Cortex of kidney (tissue), 1 donor: ENCODE results near the gene PLCL1.

ENCODE experiments used
- DNase-seq: peaks from one replicate; lab custom pipeline; 2025; lab: John Stamatoyannopoulos, UW

Gene PLCL1

GRCh38 chr2:198116756-198117155 lies 312.4 kb downstream of the PLCL1 start:
- no peak for DNase-seq

- DNase-seq, result no peak
Measured at GRCh38 chr2:198117406-198118041, 313.1 kb downstream of the PLCL1 start.

DNA sequence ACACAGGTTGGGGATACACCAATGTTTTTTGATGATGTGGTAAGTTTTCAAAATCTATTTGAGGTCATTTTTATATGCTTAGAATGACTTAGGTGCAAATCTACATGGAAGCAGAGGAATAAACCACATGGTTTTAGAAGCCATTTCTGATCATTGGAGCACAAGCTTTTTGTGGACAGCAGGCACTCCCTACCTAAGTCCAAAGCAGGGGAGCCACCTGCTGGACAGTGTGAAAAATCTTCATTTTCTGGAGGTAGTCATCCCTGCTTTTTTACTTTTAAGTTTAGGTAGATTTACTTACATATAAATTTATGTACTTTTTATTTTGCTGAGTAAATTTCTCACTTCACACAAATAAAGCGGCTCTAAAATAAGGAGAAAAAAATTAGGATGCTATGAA lies 323.2 kb downstream of the PLCL1 start:
- no peak for DNase-seq

DNA sequence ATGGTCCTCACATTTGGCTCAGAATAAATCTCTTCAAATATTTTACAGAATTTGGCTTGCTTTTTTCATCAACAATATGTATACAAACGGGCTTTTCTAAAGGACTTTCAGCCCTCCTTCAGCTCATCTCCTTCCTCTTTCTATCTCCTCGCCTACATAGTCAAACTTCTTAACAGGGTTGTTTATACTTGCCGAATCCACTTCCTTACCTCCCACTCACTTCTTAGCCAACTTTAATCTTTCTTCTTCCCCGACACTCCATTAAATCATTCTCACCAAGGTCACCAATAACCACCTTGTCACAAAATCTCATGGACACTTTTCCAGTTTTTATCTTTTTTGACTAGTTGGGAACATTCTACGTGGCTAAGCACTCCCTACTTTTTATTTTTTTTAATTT lies 325.2 kb downstream of the PLCL1 start:
- no peak for DNase-seq

DNA sequence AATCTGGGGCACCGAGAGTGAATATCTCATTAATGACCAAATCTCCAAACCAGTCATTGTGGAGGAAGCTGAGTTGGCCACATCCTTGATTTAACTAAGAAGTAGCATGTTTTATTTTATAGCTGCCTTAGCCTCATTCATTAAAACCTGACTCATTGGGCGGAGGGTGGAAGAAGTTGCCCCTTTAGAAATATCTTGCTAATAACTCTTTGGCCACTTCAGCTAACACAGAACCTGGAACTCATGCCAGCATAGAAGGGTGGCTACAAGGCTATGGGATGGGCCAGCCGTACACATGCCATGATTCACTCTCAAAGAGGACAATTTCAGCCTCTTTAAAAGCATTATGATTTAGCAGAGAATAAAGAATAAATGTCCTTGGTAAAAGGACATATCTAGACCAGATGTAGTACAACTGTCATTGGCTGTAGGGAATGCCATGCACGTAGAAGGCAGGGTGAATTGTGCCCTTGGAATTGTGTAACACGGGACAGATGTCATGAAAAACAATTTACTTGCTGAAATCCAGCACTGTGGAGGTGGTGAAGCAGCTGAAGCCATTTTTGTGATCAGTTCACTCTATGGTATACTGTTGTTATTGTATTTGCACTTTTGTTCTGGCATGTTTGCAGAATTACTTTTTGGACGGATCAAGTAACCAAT lies 330.0 kb downstream of the PLCL1 start:
- DNase-seq, result no peak

GRCh38 chr2:198135481-198135934 lies 331.1 kb downstream of the PLCL1 start:
- DNase-seq, result no peak

- no peak for DNase-seq
Measured at GRCh38 chr2:198136142-198136541, 331.7 kb downstream of the PLCL1 start.

DNA sequence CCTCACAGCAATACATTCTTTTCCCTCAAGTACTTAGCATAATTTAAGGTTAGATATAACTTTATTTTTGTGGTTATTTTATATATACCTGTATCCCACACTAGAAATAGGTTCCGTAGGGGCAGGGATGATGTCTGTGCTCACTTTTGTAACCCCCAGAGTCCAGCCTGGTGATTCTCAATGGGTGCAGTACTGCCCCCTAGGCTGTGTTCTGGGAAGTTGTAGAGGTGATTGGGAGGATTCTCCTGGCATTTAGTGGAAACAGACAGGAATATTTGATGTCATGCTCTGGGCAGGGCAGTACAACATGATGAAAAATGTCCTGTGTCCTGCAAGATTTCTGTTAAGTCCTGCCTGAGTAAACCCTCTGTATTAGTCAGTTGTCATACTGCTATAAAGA lies 333.3 kb downstream of the PLCL1 start:
- no peak for DNase-seq

DNA sequence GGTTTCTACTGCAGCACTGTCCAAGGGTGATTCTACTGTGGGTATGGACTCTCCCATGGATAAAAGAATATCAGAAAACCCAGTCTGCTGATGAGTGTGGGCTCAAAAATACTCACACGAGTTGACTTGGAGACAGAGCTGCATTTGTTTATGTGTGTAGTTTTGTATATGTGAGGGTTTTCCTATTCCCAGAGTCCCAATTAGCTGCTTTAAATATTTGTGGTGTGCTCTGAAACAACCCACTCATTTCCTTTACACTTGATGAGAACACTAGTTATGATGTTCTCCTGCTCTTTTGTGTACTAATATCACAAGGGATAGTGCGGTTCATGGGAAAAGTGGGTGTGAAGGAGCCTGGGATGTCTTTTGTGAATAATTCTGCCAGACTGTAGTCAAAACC lies 337.3 kb downstream of the PLCL1 start:
- DNase-seq, result no peak

GRCh38 chr2:198143156-198143555 lies 338.8 kb downstream of the PLCL1 start:
- no peak for DNase-seq

DNA sequence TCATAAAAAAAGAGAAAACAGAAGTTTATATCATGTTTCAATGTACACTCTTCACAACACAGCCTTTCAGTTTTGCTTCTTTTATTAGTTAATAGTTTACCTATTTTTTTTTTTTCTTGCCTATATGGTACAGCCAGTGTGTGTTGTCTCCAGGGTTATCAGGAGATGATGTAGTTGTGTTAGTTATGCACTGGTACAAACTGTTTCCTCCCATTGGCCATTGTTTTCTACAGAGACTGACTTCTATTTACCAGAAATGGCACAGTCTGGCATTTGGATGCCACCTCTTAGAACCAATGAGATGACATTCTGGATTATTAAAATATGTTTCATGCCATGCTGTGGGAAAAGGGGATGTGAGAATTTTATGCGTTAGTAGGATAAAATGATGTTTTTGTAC lies 339.4 kb downstream of the PLCL1 start:
- DNase-seq, result no peak

GRCh38 chr2:198144660-198145059 lies 340.3 kb downstream of the PLCL1 start:
- no peak for DNase-seq

DNA sequence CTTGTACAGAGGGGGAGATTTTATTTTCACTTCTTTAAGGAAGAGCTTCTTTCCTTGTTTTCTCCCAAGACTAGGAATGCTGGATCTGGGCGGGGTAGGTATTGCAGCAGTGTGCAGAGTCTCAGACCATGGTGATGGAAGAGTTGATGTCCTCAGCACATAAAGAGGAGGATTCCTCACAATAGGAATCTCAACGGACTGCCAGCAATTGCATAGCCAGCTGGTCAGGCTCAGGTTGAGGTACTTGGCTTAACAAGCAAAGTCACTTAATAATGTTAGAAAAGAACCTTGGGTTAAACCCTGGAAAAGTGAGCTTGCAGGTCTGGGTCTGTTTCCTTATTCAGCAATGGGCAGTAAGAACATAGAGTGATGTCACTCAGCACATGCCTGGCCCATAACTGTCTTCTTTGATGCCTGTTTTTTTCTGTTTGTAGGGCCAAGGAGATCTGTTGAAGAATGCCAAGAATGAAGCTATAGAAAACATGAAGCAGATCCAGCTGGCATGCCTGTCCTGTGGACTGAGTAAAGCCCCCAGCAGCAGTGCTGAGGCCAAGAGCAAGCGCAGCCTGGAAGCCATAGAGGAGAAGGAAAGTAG lies 342.1 kb downstream of the PLCL1 start:
- no peak for DNase-seq

- DNase-seq, result no peak
Measured at GRCh38 chr2:198157314-198157713, 352.9 kb downstream of the PLCL1 start.

GRCh38 chr2:198161151-198161550 lies 356.8 kb downstream of the PLCL1 start:
- no peak for DNase-seq

GRCh38 chr2:198162276-198162675 lies 357.9 kb downstream of the PLCL1 start:
- no peak for DNase-seq

DNA sequence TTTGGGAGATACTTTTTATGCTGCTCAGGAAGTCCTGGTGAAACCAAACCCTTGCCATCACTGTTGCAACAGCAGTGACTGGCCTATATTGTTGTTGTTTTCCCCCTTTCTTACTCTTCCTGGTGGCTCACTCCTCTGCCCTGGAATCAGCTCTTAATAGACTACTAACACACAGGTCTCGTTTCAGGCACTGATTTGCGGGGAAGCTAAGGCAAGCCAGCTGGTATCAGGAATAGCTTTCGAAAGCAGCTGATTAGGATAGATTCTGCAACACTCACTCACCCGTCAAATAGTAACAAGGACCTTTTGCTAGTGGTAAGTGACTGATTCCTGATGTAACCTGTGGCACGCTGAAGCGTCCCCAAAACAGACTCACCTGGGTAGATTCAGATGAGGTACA lies 360.4 kb downstream of the PLCL1 start:
- no peak for DNase-seq

- no peak for DNase-seq
Measured at GRCh38 chr2:198165289-198165688, 360.9 kb downstream of the PLCL1 start.

DNA sequence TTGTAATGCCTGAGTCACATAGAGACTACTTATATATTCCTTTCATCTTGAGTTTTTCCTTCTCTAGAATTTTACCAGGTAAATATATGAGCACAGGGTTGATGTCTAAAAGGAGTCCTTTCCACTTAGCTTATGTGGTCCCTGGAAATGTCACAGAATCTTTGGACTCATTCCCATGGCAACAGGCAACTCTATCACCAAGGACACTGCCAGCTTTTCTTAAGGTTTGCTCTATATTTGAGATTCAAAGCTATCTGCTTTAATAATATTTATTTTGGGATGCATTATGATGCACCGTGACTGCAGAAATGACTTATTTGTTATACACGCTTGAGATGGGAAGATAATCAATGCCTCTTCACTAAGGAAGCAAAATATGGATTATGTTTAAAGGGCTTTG lies 363.0 kb downstream of the PLCL1 start:
- DNase-seq, result no peak

DNA sequence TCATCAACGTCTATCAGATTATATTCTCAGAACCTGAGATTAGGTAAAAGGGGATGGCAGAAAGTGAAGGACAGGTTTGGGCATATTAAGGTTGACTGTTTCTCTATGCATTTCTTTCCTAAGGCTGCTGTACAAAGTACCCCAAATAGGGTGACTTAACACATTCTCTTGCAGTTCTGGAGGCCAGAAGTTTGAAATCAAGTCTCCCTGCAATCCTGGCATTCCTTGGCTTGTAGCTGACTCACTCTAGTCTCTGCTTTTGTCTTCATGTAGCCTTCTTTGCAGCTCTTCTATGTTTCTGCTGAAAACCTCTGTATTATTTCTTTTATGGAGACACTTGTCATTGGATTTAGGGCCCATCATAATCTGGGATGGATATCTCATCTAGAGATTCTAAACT lies 364.3 kb downstream of the PLCL1 start:
- DNase-seq, result no peak

- no peak for DNase-seq
Measured at GRCh38 chr2:198173242-198173641, 368.8 kb downstream of the PLCL1 start.

DNA sequence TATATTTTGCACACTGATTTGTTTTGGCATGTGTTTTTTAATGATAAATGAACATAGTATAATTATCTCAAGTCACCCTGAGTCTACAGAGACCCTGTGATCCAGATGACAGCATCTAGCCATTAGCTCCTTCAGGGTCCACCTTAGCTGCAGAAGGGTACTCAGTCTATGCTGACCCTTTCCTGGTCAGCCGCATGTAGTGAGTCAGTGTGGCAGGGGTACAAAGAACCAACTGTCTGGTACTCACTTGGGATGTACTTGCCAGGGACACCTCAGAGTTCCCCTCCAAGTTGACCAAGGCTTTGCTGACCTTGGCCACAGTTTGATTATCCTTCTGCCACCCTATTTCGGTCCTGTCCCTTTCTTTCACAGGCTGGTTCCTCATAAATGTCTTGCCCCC lies 369.5 kb downstream of the PLCL1 start:
- DNase-seq, result no peak

- no peak for DNase-seq
Measured at GRCh38 chr2:198175271-198175670, 370.9 kb downstream of the PLCL1 start.

DNA sequence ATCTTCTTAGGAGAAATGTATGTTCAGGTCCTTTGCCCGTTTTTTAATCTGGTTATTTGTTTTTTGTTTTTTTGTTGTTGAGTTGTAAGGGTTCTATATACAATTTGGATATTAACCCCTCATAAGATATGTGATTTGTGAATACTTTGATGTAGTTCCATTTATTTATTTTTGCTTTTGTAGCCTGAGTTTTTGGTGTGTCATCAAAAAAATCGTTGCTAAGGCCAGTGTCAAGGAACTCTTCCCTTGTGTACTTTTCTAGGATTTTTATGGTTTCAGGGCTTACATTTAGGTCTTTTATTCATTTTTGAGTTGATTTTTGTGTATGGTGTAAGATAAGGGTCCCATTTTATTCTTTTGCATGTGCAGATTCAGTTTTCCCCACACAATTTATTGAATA lies 372.6 kb downstream of the PLCL1 start:
- DNase-seq, result no peak
